COLO829 (cell line): ENCODE measurements around the gene CACNB4.
"Not testable (repeated sequence)": the region's sequence is repeated elsewhere in the genome, so short reads cannot be mapped to it uniquely, and the experiment has no call there.

ENCODE experiments used
- DNase-seq: peaks from one replicate; pipeline ENCODE4 v3.0.0; 2012; ENCODE audit warnings: low spot score

CACNB4 gene

DNA sequence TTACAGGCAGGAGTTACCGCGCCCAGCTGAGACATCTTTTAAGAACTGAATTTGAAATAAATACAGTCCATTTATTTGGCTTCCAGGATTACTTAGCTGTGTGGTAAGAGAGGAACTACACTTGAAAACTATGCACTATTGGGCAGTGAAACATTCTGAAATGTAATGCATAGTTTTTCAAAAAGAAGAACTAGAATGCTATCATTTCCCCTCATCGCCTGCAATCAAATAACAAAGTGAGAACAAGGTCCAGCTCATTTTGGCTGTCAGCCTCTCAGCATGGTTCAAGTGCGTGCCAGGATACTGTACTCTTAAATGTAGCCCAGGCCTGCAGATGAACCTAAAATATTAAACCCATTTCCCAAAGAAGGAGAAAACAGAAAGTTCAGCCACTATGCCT, 194.0 kb downstream of the CACNB4 start:
- no peak for DNase-seq

DNA sequence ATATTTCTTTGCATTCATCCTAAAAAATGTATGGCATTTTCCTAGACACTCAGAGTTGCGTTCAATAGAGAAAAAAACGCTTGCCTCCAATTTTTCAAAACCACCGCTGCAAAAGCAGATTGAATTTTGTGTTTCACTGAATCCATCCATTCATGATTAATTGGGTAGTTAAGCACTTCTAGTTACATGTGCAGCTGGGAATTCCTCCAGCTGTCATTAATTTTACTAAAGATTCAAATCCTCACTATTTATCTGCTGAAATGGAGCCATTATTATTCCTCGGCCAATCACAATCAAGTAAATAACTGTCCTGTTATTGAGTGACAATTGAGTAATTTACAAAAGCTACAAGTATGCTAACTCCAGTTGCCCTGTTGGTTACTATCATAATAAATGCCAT, 194.8 kb downstream of the CACNB4 start:
- DNase-seq: no peak

DNA sequence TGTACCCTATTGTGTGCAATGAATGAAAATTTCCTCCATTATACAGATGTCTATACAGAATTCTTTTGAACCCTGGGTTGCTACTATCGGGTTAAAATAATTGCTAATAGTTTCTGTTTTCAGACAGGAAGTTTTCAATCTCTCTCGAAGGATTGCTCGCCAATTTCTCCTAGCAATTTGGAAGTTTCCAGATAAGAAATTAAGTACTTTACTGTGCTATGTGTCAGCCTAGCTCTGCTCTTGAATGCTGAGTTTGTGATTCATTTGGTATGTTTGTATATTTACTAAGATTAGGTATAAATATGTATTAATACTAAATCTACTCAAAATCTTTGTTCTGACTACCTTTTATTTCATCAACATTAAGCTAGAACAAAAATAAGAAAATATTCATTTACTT, 196.0 kb downstream of the CACNB4 start:
- DNase-seq: no peak

DNA sequence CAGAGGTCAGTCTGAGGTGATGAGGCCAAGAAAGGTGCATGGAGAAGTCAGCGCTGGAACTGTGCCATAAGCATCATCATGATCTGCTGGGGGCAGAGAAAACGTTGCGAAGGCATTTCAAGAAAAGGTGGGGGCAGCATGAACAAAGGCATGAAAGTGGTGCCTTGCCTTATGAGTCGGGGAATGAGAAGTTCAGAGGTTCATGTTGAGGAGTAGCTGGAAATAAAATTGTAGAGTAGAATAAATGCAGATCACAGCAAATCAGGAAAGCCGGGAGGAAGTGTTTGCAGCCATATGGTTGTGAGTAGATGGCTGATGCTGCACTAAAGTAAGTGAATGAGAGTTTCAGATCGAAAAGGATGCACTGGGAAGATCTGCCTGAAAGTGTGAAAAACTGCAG, 198.5 kb downstream of the CACNB4 start:
- DNase-seq: no peak

DNA sequence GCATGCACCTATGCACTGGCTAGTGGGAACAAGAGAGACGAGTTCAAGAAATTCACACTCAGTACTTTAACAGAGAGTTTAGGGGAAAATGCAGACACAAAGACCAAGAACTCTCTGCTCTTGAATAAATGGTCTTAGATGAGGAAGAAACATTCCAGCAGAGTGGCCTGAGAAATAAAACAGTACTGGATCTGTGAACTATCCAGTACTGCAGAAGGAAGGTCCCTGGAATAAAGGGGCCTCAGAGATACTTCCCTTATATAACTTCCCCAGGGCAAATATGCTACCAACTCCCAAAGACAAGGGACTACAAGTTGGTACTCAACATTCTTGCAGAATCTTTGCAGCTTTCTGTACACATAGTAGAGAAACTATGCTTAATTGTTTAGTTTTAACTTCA, 199.7 kb downstream of the CACNB4 start:
- no peak for DNase-seq

DNA sequence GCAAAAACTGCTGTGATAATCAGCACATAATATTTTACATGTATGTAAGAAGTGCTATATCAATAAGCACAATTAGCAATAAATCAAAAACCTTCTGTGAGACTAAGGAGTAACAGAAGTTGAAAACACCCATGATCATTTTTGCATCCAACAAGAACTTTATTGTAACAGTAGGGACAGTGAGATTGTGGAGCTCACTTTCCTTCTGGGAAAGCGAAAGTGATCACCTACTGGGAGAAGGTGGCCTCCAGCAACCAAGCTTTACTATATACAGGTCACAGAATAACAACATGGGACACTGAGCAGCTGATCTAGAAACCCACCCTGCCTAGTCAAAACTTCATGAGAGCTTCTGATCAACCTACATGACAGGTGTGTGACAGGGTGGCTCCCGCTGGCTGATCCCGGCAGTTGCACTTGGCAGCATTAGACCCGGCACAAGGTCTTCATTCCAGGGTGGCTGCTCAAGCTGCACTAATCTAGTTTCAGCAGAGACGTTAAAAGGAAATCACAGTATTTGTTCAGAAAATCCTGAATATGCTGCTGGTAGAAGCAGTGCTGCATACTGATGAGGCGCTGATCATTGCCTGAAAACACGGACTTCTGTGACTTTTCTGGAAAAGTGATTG, 207.2 kb downstream of the CACNB4 start:
- DNase-seq: no peak

DNA sequence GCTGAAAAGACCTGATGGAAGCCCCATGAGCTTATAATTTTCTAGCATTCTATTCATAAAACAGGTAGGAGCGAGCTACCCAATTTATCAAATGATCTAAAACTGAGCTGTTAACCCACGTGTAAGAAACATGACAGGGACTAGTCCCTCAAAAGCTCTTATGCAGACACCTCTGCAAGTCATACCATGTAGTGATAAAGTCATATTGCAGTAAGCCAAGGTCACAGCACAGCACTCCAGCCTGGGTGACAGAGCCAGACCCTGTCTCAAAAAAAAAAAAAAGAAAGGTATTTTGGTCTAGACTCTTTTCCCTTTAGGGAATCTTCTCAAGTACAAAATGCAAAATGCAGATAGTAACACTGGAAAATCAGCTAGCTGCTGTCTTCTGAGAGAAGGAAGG, 211.7 kb downstream of the CACNB4 start:
- no peak for DNase-seq

DNA sequence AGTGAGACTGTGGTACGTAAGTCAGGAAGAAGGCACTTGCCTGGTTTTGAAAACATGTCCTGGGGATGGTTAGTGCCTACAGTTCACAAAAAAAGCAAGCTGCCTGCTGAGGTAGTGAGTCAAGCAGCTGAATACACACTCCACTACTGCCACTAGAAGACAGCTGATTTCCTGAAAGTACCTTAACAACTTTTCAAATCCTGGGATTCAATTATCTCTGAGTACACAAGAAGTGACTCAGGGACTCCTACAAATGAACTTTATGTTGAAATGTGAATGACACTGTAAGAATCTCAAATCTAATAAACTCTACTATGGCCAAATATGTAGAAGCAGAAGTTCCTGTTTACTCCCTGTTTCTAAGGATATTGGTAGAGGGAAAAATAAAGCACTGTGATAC, 212.6 kb downstream of the CACNB4 start:
- DNase-seq: no peak

DNA sequence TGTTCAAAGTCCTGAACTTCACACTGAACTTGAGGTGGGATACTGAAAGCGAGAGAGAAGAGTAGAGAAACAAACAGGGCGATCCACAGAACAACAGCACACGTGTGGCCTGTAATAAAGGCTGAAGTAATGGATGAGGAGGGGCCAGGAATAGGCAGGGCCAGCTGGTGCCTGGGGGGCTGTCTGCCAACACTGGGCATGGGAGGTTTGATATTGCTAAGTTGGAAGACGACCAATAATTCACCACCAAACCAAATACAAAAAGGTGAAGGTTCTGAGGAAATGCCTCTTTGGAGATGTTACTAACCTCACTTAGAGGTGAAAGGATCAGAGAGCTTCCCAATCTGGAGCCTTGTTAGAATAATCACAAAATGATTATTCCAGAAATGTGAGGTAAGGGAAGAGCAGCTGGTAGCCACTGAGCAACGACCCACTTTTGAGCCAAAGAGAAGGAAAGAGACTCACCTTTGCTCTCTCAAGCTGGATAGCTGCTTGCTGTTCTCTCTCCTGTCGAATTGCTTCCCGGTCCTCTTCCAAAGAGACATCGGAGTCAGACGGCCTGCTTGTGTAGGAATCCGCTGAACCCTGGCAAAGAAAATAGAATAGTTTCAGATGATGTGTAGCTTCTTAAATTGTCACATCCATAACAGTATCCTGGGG, 215.9 kb downstream of the CACNB4 start:
- no peak for DNase-seq

DNA sequence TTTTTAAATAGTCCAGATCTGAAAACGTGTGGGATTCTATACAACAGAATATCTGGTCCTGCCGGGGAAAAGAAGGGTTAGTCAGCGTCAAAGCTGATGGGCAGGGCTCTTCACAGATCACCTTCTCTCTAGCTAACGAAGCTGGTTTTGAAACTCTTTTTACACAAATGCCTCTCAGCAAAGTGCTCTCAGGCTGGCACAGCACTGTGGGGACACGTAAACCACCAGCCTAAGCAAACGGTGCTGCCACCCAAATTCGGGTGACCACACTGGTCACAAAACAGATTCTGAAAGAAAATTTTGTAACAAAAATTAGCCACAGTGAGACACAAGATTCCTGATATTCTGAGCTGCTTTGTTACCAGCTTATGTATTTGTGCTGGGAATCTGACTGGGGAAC, 217.5 kb downstream of the CACNB4 start:
- DNase-seq: no peak

DNA sequence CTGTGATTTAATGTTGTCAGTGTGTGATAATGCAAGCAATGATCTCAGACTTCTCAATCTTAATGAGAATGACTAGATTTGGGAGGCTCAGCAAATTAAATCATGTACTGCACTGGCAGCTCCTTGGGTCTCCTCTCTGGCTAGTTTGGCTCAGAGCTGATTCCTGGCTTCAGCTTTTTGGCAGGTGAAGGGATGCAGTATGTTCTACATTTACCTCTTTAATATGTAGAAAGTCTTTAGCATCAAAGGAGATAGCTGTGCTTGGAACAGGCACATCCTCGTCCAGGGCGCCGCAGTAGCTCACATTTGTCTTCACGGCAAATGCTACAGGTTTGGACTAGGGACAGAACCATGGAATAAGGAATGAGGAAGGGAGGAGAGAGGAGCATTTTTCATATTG, 218.3 kb downstream of the CACNB4 start:
- no peak for DNase-seq

DNA sequence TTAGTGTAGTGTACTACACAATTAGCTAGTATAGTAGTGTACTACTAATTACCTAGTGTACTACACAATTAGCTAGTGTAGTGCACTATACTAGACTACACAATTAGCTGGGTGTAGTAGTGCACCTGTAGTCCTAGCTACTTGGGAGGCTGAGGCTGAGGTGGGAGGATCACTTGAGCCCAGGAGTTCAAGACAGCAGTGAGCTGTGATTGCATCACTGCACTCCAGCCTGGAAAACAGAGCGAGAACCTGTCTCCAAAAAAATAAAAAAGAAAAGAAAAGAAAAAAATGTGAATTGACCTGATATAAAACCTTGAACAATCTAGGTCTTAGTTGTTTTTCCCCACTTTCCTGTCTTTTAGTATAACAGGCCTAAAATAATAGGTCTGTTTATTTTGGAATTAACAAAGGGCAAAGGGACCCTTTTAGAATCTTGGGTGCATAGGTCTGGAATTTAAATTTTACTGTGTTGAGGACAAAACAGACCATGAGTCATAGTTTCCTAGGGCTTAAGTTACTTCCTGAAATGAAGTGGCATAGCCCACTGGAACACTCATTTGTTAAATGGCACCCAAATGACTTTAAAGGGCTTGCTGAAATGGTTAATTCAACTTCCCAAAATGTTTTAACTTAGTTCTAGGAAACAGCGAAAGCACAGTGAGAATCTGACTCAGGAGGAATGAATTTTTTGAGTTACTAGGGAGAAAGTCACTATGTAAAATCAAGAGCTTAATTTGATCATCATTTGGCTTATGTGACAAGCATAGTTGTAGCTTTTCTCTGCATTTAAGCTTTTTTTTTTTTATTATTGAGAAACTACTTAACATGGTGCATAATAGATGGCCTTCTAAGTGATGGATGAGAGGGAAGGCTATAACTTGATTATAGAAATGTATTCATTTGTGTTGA, 219.9 kb downstream of the CACNB4 start:
- peak; percentile 61 for DNase-seq

DNA sequence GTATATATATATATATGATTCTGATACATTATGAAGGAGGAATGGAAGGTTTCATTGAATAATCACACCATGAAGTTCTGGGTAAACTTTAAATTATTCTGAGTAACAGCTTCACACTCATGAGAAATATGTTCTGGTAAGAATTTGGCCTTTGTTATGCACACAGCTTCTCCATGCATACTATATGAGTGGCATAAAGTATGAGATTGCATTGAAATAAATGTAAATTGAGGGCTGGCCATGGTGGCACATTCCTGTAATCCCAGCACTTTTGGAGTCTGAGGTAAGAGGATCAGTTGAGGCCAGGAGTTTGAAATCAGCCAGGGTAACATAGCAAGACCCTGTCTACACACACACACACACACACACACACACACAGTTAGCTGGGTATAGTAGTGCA, 220.6 kb downstream of the CACNB4 start:
- no peak for DNase-seq

DNA sequence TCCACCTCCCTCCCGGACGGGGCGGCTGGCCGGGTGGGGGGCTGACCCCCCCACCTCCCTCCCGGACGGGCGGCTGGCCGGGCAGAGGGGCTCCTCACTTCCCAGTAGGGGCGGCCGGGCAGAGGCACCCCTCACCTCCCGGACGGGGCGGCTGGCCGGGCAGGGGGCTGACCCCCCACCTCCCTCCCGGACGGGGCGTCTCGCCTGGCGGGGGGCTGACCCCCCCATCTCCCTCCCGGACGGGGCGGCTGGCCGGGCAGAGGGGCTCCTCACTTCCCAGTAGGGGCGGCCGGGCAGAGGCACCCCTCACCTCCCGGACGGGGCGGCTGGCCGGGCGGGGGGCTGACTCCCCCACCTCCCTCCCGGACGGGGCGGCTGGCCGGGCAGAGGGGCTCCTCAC, 223.2 kb downstream of the CACNB4 start:
- DNase-seq: not testable (repeated sequence)

DNA sequence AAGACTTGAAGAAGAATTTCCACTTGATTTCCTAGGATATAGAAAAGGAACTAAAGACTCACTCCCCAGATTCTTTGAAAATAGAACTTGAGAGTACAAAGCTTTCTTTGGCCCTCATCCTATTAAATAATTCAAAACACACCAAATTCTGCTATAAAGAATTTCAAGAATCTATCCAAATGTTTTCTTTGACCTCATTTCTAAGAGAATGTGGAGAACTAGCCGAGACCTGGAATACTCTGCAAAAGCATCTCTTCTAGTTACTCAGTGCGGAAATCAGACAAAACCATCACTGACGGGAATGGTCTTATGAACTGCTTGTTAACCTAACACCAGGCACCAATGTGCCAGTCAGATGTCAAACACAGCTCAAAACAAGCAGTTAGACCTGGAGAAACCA, 226.4 kb downstream of the CACNB4 start:
- DNase-seq: no peak

DNA sequence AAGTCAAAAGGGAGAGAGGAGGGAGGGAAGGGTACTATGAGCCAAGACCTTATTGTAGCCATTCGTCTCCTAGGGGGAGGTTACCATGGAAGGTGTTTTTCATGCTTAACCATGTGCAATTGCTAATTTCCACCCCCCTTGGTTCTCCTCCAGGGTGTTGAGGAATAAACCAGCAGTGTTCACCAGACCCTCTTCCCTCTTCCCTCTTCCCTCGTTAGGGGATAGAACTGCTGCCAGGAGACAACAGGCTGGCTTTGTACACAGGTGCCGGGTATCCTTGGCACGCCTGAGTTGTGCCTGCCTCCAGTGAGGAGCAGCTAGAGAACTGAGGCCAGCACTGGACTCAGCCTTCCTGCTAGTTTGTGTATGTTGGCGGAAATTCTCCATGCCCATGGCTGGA, 229.6 kb downstream of the CACNB4 start:
- no peak for DNase-seq

DNA sequence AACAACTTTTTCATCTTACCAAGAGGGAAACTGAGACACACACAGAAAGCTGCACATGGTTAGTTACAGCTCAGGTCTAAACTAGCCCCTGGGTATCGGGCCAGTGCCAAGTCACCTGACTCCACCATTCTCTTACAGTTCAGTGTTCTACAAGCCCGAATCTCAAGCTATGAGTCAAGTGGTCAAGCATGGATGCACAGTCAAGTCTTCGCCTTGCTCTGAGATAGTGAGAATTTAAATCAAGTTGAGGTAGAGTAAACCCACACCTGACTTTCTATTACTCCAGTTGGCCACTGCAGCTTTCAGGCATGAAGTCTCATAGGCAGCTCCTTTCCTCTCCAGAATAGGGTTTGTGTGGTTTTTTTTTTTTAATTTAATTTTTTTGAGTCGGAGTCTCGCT, 236.1 kb downstream of the CACNB4 start:
- DNase-seq: no peak

DNA sequence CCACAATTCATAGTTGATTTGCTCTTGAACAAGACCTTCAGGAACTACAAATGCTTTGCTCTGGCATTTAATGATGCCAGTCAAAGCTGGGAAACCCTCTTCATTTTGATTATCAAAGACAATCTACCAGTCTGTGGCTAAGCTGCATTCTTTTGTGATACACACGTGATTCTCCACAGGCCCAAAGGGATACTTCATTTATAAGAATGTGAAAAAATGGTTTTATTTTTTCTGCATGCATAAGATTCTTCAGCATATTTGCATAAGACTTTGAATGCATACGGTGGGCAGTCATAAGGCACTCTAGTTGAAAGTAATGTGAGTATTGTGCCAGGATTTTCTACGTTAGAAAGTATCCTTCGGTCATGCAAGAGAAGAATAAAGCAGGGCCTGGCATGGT, 237.7 kb downstream of the CACNB4 start:
- DNase-seq: peak; percentile 38

DNA sequence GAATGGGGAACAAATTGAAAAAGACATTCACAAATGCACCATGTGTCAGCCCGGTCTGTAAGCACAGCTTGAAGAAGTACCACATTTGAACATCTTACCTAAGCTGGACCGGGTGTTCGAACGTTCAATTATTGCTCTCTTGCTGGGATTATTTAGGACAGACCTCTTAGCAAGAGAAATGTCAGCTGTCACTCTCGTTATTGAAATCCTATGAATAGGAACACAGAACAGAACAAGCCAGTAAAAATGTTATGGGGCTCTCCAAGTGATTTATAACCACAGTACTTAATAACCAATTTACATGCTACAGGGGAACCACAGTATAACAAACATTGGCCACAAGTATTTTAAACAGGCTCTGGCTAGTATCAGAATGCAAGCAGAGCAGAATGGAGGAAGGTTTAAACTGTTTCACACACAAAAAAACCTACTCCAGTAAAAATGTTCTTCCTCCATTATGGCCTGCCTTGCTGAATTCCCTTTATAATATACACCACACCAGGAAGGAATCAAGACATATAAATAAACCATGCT, 238.2 kb downstream of the CACNB4 start:
- DNase-seq: no peak

DNA sequence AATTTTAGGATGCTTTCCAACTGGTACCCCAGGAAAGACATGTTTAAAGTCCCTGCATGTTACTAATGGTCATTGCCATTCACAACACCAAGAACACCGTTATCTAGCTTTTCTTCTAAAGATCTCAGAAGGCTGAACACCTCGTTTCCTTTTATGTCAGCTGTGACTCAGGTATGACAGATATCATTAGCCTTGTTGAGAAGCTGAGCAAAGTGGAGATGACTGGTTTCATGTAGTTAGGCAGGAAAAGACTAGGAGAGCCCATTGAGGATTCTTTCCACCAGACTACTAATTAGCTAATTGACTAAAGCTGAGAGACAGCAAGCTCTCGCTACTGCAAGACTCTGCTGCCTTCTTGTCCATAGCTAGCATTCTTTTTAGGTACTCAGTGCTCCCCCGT, 238.6 kb downstream of the CACNB4 start:
- DNase-seq: no peak

DNA sequence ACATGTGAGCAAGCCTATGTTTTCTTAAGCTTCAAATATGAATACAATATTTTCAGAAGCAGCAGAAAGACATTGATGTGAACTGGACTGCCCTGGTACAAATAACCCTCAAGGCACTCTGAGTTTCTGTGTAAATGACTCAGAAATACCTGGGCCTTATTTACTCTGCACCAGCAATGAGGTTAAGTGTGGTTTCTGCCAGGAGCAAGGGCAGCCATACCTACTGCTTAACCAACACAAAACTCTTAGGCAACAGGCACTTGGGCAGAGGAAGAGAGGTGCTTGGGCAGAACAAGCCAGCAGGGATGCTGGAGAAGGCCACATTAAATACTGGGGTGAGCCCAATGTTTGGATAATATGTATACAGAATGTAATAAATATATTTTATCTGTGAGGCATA, 241.2 kb downstream of the CACNB4 start:
- no peak for DNase-seq

DNA sequence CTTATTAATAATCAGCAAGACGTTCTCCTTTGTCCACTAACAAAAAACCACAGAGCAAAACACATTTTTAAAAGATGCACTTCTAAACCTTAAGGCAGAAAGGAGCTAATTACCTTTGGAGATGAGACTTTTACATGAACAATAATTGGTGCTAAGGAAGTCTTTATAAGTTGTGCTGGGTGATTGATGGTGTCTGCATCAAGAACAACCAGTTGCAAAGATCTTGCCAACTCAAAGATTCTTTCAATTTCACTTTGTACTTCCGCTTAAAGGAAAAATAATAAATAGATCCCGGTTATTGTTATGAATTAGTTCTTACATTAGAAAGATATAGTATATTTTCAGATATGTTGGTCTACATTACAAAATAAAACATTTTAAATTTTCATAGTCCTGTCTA, 243.7 kb downstream of the CACNB4 start:
- no peak for DNase-seq
